Breast epithelium (tissue), 4 donors: ENCODE results near the gene ADCYAP1R1. TPM values are rescaled to one million over a fixed set of nuclear protein-coding genes. Genes with fewer than 3 reads are reported as not detected.

Source experiments
- DNase-seq, 2 donors: peaks; one replicate each; pipeline ENCODE4 v3.0.0-alpha.2; 2019; ENCODE audit warnings: low spot score in 2 of 2
- H3K27ac ChIP-seq, 2 donors: fragments of 200-600 bp; sonication (generic) in 1 of 2; one replicate each; pipeline ENCODE4 v1.5.1; 2016 to 2019; ENCODE audit warnings: mild to moderate bottlenecking in 1 of 2
- H3K27me3 ChIP-seq, 2 donors: fragments of 200-600 bp; sonication (generic) in 1 of 2; one replicate each; pipeline versions ENCODE4 v1.5.1 to v1.6.0; 2017 to 2019; ENCODE audit warnings: control low read depth in 1 of 2, mild to moderate bottlenecking in 1 of 2
- H3K36me3 ChIP-seq: fragments of 200-600 bp; one replicate; pipeline ENCODE4 v1.5.1; 2019
- H3K4me1 ChIP-seq, 2 donors: fragments of 200-600 bp; sonication (generic); one replicate each; pipeline ENCODE4 v1.5.1; 2016 to 2019; ENCODE audit warnings: control low read depth in 1 of 2
- H3K4me3 ChIP-seq, 3 donors: fragments of 200-600 bp; sonication (generic); 1 replicate in 2 of 3; 2 replicates in 1 of 3; pipeline ENCODE4 v1.5.1; 2016 to 2019; ENCODE audit warnings: mild to moderate bottlenecking in 3 of 3, moderate library complexity in 2 of 3
- H3K9me3 ChIP-seq, 2 donors: fragments of 200-600 bp; sonication (generic) in 1 of 2; one replicate each; pipeline ENCODE4 v1.5.1; 2016 to 2019; ENCODE audit warnings: control low read depth in 1 of 2
- POLR2A ChIP-seq: fragments of 450-650 bp; IDR thresholded peaks from one replicate; pipeline ENCODE4 v1.6.1; 2016; ENCODE audit warnings: antibody characterized with exemption, mild to moderate bottlenecking, moderate library complexity
- POLR2AphosphoS5 ChIP-seq, 3 donors: sonication (generic); formaldehyde crosslinking; IDR thresholded peaks; one replicate each; pipeline ENCODE4 v1.6.1; 2017; ENCODE audit warnings: antibody characterized with exemption in 3 of 3
- intact Hi-C: fragments of 100-400 bp; cut with DNase I; formaldehyde crosslinking; loops from one replicate; pipeline ENCODE4 v1.15.1; 2023; ENCODE audit warnings: low total_unique reads
- total RNA-seq, 3 donors: library from RNA; depleted of rRNA; stranded (reverse); fragments of >200 nt; gene quantifications; one replicate each; pipeline ENCODE4 v1.1.0, GENCODE V29; 2016
- TF ChIP-seq, protein P1 (sequence below), 3 donors: fragments of 450-650 bp; IDR thresholded peaks; one replicate each; pipeline ENCODE4 v1.5.1; 2016 to 2017; ENCODE audit warnings: antibody characterized with exemption in 3 of 3, mild to moderate bottlenecking in 3 of 3, moderate library complexity in 3 of 3

Gene ADCYAP1R1
- total RNA-seq, 3 donors from 2014 or later: 2.6 to 19.7 (median 4.1) TPM

- H3K4me1 ChIP-seq: no peaks in the 10 kb centered on the region
- intact Hi-C loops: no loop called here
- no peak overlapping the region for H3K4me3 ChIP-seq
- H3K27me3 ChIP-seq: no peaks in the 10 kb centered on the region
- no peak for TF ChIP-seq POLR2A
- no peak overlapping the region for H3K27ac ChIP-seq
- H3K36me3 ChIP-seq: no peaks in the 10 kb centered on the region
- no peak for DNase-seq
- no peaks in the 10 kb centered on the region for H3K9me3 ChIP-seq
Measured at GRCh38 chr7:31079126-31079823, 27.2 kb downstream of the ADCYAP1R1 start.

DNA sequence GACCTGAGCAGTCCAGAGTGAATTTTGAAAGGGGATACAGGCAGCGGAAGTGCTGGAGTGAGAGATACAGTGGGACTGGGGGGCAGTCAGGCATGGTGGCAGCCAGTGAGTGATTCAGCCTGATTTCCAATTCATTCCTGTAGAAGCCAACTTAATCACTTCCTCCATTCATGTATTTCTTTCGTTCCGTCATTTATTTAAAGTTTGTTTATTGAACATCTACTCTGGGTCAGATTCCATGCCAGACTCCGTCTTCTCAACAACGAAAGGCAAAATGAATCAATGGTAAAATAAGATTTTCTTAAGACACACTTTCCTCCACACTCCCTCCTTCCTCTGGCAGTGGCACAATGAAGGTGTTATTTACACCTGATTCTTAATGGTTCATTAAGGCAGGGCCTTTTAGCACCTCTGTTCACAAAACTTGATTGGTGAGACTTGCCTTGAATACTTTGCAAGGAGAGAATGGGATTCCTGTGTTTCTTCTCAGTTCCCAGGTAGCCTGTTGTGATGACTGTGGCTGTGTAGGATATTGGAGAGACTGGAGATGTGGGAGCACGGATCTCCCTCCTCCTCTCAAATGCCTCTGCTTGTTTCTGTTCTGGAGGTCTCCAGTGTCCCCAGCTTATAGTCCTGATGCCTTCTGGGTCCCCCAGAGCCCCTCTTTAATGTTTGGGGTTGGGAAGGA lies 27.9 kb downstream of the ADCYAP1R1 start:
- Histone ChIP-seq H3K4me1 (no peaks in the 10 kb centered on the region), H3K27me3 (no peaks in the 10 kb centered on the region), H3K4me3 (no peak overlapping the region), H3K27ac (no peak overlapping the region), H3K36me3 (no peaks in the 10 kb centered on the region), H3K9me3 (no peaks in the 10 kb centered on the region)
- intact Hi-C loops: no loop called here
- DNase-seq: no peak
- TF ChIP-seq POLR2AphosphoS5 (IDR thresholded peaks at IDR 0.05): no peak
- TF ChIP-seq, protein P1, sequence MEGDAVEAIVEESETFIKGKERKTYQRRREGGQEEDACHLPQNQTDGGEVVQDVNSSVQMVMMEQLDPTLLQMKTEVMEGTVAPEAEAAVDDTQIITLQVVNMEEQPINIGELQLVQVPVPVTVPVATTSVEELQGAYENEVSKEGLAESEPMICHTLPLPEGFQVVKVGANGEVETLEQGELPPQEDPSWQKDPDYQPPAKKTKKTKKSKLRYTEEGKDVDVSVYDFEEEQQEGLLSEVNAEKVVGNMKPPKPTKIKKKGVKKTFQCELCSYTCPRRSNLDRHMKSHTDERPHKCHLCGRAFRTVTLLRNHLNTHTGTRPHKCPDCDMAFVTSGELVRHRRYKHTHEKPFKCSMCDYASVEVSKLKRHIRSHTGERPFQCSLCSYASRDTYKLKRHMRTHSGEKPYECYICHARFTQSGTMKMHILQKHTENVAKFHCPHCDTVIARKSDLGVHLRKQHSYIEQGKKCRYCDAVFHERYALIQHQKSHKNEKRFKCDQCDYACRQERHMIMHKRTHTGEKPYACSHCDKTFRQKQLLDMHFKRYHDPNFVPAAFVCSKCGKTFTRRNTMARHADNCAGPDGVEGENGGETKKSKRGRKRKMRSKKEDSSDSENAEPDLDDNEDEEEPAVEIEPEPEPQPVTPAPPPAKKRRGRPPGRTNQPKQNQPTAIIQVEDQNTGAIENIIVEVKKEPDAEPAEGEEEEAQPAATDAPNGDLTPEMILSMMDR (IDR thresholded peaks at IDR 0.05): no peak
- no peak for TF ChIP-seq POLR2A

GRCh38 chr7:31080763-31081162 lies 28.7 kb downstream of the ADCYAP1R1 start:
- intact Hi-C loops: no loop called here
- Histone ChIP-seq H3K36me3 (no peaks in the 10 kb centered on the region), H3K4me3 (no peak overlapping the region), H3K27me3 (no peaks in the 10 kb centered on the region), H3K9me3 (no peaks in the 10 kb centered on the region), H3K4me1 (no peaks in the 10 kb centered on the region), H3K27ac (no peak overlapping the region)
- no peak for DNase-seq
- TF ChIP-seq POLR2A (no peak), POLR2AphosphoS5 (IDR thresholded peaks at IDR 0.05) (no peak)
- TF ChIP-seq, protein P1 (IDR thresholded peaks at IDR 0.05): no peak

GRCh38 chr7:31082017-31082416 lies 29.9 kb downstream of the ADCYAP1R1 start:
- TF ChIP-seq, protein P1 (IDR thresholded peaks at IDR 0.05): no peak
- TF ChIP-seq POLR2AphosphoS5 (IDR thresholded peaks at IDR 0.05) (no peak), POLR2A (no peak)
- Histone ChIP-seq H3K27ac (no peak overlapping the region), H3K36me3 (no peaks in the 10 kb centered on the region), H3K27me3 (no peaks in the 10 kb centered on the region), H3K4me1 (no peaks in the 10 kb centered on the region), H3K4me3 (no peak overlapping the region), H3K9me3 (no peaks in the 10 kb centered on the region)
- intact Hi-C loops: no loop called here
- no peak for DNase-seq

DNA sequence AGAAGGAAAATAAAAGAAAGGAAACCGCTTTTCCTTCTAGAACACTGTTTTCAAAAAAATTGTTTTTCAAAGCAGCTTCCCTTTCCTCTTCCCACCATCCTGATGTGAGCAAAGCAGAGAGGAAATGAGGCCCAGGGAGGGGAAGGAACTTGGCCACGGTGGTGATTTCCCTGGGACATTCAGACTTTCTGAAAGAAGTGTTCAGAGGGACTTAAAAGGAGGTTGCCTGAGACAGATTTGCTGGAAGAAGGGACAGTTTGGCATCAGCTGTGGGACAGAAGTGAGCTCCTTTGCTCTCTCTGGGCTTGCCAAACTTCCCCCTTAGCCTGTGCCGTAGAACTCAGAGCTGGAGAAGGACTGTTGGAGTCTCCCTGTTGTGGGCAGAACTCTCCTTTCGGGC lies 30.3 kb downstream of the ADCYAP1R1 start:
- intact Hi-C loops: no loop called here
- DNase-seq: no peak
- Histone ChIP-seq H3K4me3 (no peak overlapping the region), H3K4me1 (no peaks in the 10 kb centered on the region), H3K27ac (no peak overlapping the region), H3K9me3 (no peaks in the 10 kb centered on the region), H3K27me3 (no peaks in the 10 kb centered on the region), H3K36me3 (no peaks in the 10 kb centered on the region)
- TF ChIP-seq POLR2AphosphoS5 (IDR thresholded peaks at IDR 0.05): no peak
- TF ChIP-seq POLR2A: no peak
- TF ChIP-seq, protein P1 (IDR thresholded peaks at IDR 0.05): no peak
